ENCODE measurements around the gene BCO1. TPM values are rescaled to one million over a fixed set of nuclear protein-coding genes. Genes with fewer than 3 reads are reported as not detected.
A peak's percentile ranks its signal among the peaks of the same experiment; 100 is the strongest.

Gene BCO1
- total RNA-seq, 1 experiment from 2014 or later: 1.4 TPM

- no peak for DNase-seq (ENCODE audit: low spot score)
Observed at GRCh38 chr16:81275795-81276194, 37.3 kb downstream of the BCO1 start.

GRCh38 chr16:81276323-81276722, 37.8 kb downstream of the BCO1 start:
- no peak for DNase-seq (ENCODE audit: low spot score)

- no peak for DNase-seq (ENCODE audit: low spot score)
Observed at GRCh38 chr16:81277541-81278080, 39.1 kb downstream of the BCO1 start.

GRCh38 chr16:81278526-81278925, 40.0 kb downstream of the BCO1 start:
- no peak for DNase-seq (ENCODE audit: low spot score)

- no peak for DNase-seq (ENCODE audit: low spot score)
Observed at GRCh38 chr16:81279392-81279791, 40.9 kb downstream of the BCO1 start.

- no peak for DNase-seq (ENCODE audit: low spot score)
Observed at GRCh38 chr16:81280393-81280792, 41.9 kb downstream of the BCO1 start.

- no peak for DNase-seq (ENCODE audit: low spot score)
Observed at GRCh38 chr16:81283044-81283443, 44.6 kb downstream of the BCO1 start.

GRCh38 chr16:81284995-81285600, 46.6 kb downstream of the BCO1 start:
- no peak for DNase-seq (ENCODE audit: low spot score)

- DNase-seq (ENCODE audit: low spot score): no peak
Observed at GRCh38 chr16:81286190-81286589, 47.7 kb downstream of the BCO1 start.

GRCh38 chr16:81291117-81291516, 52.6 kb downstream of the BCO1 start:
- DNase-seq (ENCODE audit: low spot score): no peak

GRCh38 chr16:81292936-81293335, 54.4 kb downstream of the BCO1 start:
- no peak for DNase-seq (ENCODE audit: low spot score)

GRCh38 chr16:81293909-81294802, 55.7 kb downstream of the BCO1 start:
- DNase-seq (ENCODE audit: low spot score): peak; percentile 68

- no peak for DNase-seq (ENCODE audit: low spot score)
Observed at GRCh38 chr16:81296631-81297030, 58.1 kb downstream of the BCO1 start.

GRCh38 chr16:81307770-81308169, 69.3 kb downstream of the BCO1 start:
- no peak for DNase-seq (ENCODE audit: low spot score)

GRCh38 chr16:81310045-81310644, 71.7 kb downstream of the BCO1 start:
- DNase-seq (ENCODE audit: low spot score): no peak

- DNase-seq (ENCODE audit: low spot score): no peak
Observed at GRCh38 chr16:81311762-81312161, 73.3 kb downstream of the BCO1 start.

- DNase-seq (ENCODE audit: low spot score): no peak
Observed at GRCh38 chr16:81313701-81314602, 75.5 kb downstream of the BCO1 start.

- peak; percentile 94 for DNase-seq (ENCODE audit: low spot score)
Observed at GRCh38 chr16:81314603-81315270, 76.2 kb downstream of the BCO1 start, which contains the start of gene GAN. GAN (plus strand) TSS chr16:81314962; CDS start chr16:81315114, 152 bp downstream.

GRCh38 chr16:81315271-81316175, 77.0 kb downstream of the BCO1 start:
- no peak for DNase-seq (ENCODE audit: low spot score)

GRCh38 chr16:81316176-81316496, 77.6 kb downstream of the BCO1 start:
- DNase-seq (ENCODE audit: low spot score): no peak
